Stimulated activated CD8-positive, alpha-beta memory T cell treated with anti-CD3 and anti-CD28 coated beads, Interleukin-4, amount 100 ng/mL, for 1 hour (primary cell): ENCODE measurements around the gene SEMA4D.

Experiments used
- DNase-seq, 2 donors: peaks; one replicate each; pipeline ENCODE4 v3.0.0-alpha.2; 2020; ENCODE audit warnings: low read depth in 2 of 2, low spot score in 1 of 2

The SEMA4D gene, protein sequence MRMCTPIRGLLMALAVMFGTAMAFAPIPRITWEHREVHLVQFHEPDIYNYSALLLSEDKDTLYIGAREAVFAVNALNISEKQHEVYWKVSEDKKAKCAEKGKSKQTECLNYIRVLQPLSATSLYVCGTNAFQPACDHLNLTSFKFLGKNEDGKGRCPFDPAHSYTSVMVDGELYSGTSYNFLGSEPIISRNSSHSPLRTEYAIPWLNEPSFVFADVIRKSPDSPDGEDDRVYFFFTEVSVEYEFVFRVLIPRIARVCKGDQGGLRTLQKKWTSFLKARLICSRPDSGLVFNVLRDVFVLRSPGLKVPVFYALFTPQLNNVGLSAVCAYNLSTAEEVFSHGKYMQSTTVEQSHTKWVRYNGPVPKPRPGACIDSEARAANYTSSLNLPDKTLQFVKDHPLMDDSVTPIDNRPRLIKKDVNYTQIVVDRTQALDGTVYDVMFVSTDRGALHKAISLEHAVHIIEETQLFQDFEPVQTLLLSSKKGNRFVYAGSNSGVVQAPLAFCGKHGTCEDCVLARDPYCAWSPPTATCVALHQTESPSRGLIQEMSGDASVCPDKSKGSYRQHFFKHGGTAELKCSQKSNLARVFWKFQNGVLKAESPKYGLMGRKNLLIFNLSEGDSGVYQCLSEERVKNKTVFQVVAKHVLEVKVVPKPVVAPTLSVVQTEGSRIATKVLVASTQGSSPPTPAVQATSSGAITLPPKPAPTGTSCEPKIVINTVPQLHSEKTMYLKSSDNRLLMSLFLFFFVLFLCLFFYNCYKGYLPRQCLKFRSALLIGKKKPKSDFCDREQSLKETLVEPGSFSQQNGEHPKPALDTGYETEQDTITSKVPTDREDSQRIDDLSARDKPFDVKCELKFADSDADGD

DNA sequence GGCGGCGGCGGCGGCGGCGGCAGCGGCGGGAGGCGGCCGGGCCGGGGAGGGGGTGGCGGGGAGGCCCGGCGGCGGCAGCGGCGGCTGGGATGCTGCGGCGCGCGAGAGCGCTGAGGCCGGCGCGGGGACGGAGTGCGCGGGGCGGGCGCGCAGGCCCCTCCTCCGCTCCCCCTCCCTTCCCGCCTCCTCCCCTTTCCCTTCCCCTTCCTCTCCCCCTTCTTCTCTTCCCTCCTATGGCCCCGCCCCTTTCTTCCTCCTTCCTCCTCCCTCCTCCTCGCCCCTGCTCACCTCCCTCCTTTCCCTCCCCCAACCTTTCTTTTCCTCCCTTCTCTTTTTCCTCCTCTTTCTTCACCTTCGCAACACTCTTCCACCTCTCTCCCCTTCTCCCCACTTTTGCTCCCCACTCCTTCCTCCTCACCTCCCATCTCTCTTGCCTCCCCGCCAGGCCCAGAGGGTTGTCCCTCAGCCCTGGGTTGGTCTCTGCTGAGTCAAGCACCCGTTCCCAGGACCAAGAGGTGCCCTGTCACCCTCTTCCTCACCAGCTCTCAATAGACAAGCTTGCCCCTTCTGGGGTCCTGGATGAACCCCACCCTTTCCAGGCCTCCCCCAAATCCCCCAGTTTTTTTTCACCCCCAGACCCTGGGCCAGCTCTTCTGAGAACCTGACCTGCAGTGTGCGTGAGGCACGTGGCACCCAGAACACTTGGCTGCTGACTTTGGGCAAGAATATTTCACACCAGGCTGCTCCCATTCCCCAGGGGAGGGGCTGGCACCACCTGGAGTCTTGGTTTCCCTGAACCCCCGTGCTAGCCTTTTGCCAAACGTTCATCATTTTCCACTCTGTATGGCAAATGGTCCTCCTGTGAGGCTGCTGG is at the start of gene SEMA4D:
Gene SEMA4D, minus strand, starts transcription at position 136 of the 874 bp plus-strand sequence. CDS start 92,657 bp downstream, outside the sequence.
- no peak for DNase-seq

DNA sequence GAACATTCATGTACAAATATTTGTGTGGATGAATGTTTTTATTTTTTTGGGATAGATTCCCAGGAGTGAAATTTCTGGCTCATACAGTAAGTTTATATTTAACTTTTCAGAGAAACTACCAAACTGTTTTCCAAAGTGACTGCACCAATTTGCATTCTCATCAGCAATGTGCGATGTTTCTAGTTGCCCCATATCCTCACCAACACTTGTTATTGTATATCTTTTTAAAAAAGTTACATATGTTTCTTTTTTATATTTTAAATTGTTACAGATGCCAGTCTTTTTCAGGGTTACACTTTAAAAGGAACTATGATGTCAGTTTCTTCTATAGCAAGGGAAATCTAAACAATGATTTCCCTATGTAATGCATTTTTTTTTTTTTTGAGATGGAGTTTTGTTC is 49.1 kb upstream of the SEMA4D start:
- DNase-seq = no peak

- no peak for DNase-seq
Observed at GRCh38 chr9:89544279-89544661, 46.4 kb upstream of the SEMA4D start.

DNA sequence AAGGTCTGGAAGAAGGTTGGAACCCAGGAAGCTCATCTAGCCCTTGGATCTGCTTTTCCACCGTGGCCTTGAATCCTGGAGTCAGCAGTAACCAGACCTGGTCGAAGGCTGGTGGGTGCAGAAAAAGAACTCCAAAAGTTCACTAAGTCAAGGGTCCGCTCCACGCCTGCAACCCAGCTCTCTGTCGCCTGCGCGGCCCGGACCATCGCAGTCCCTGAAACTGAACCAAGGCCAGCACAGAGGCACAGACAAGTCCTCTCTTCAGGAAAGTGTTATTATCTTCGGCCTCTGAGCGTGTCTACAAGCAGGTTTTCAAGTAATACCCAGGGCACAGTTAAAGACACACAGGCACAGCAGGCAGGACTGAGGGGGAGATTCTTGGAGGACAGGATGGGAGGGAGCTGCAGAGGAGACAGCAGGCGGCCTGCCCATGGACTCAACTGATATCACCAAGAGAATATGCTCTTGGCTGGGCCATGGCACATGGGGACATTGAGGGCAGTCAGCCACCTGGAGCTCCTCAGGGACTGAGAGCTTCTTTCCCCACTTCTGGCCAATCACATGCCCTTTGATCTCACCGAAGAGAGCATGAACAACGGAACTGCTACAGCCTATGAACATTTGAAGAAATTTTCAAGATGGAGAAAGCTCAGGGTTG is 45.8 kb upstream of the SEMA4D start:
- DNase-seq = no peak

DNA sequence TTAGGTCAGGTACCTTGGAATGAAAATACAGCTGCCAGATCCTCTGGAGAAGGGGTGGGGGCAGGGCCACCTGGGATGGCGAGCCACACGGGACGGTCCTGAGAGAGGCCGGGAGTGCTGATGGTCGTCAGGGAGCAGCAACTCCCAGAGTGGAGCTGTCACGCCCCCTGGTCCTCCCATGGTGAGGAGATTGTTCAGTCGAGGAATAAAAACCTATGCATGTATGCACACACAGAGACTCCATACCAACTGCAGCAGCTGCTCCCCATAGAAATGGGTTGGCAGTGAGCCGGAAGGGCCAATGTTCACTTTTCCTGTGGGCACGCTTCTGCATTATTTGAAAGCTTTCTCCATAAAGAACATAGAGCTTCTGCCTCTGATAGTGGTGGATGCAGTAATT is 45.2 kb upstream of the SEMA4D start:
- no peak for DNase-seq

- DNase-seq = no peak
Observed at GRCh38 chr9:89542401-89543021, 44.6 kb upstream of the SEMA4D start.

DNA sequence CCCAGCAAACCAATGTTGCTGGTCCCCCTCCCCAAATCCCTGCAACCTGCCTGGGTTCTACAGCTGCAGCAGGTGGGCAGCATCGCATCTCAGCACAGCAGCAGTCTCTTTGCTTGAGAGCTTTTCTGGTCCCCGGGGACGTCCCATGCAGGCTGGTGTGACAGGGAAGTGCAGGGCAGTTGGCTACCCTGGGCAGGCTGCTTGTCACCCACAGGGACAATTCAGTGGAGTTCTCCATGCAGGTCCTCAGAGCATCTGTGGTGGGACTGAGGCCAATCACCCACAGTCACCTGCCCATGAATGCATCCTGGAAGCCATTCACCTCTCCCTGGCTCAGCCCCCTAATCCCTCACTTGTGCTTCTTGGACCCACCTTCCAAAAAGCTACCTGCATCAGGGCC is 43.9 kb upstream of the SEMA4D start:
- DNase-seq = no peak

GRCh38 chr9:89539374-89539773 is 41.5 kb upstream of the SEMA4D start:
- no peak for DNase-seq

DNA sequence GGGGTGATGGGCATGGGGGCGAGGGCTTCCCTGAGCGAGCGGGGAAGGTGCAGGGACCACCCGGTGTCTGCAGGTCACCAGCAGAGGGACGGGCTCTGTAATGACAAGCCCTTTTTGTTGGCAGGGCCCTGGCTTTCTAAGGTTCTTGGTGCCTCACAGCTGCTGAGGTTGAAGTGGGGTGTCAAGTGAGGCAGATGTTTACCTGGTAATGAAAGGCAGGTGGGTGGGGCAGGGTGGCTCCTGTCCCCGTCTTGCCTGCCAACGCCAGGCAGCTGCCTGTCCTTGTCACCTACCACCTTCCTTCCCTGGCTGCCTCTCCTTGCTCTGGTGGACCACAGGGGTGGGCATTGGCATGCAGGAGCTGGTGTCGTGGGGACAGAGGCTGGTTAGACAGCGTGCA is 41.0 kb upstream of the SEMA4D start:
- no peak for DNase-seq

- DNase-seq = no peak
Observed at GRCh38 chr9:89537166-89537565, 39.3 kb upstream of the SEMA4D start.

GRCh38 chr9:89536600-89536999 is 38.7 kb upstream of the SEMA4D start:
- no peak for DNase-seq

DNA sequence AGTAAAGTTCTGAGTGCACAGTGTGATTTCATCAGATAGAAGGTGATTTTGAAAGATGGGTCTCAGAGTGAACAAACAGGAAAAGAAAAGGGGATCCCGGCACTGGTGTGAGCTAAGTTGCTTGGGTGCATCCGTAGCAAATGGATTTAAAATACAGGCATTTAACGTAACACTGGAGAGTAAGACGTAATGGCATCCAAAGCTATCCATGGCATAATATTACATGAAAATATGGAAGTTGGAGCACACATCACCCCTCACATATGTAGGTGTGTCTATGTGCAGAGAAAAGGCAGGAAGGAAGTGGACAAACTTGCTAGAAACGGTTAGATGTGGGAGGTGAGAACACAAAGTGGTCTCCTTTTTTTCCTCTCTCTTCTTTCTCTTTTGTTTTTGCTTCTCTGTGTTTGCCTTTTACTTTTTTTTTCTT is 38.2 kb upstream of the SEMA4D start:
- DNase-seq = no peak

DNA sequence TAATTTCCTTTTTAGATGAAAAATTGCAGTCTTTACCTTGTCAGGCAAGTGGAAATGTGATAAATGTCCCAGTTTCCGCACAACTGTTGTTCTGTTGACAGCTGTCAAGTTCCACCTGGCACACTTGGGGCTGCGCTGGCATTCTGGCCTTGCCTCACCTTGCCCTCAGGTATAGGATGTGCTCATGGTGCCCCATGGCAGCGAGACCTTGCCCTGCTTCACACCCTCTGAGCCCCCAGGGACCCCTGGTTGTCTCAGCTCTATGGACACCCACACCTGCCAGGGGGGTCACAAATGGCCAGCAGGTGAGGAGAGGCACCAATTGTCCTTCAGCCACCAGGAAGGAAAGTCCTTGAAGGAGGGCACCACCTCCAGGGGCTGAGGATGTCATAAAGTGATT is 37.5 kb upstream of the SEMA4D start:
- DNase-seq = no peak

DNA sequence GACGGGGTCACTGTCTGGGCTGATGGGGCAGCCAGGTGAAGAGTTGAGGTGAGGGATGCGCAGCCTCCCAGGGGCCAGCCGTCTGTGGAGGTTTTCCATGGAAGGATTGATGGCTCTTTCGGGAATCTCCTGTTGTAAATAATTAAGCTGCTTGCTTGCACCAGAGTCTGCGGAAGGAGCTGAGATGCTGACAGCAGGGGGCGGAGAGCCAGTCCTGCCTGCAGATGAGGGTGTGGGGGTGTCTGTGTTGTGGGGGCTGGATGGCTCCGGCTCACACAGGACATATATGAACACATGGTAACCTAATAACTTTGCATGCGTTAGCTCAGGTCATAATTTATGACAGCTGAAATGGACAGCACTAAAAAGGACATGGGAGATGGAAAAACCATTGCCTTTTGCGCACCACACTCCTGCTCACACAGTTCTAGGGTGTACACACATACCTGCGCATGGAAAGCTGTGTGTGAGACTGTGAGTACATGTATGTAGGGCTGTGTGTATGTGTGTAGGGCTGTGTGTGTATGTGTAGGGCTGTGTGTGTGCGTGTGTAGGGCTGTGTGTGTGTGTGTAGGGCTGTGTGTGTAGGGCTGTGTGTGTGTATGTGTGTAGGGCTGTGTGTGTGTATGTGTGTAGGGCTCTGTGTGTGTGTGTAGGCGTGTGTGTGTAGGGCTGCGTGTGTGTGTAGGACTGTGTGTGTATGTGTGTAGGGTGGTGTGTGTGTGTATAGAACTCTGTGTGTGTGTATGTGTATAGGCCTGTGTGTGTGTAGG is 36.8 kb upstream of the SEMA4D start:
- no peak for DNase-seq

GRCh38 chr9:89533411-89534095 is 35.6 kb upstream of the SEMA4D start:
- DNase-seq = no peak

DNA sequence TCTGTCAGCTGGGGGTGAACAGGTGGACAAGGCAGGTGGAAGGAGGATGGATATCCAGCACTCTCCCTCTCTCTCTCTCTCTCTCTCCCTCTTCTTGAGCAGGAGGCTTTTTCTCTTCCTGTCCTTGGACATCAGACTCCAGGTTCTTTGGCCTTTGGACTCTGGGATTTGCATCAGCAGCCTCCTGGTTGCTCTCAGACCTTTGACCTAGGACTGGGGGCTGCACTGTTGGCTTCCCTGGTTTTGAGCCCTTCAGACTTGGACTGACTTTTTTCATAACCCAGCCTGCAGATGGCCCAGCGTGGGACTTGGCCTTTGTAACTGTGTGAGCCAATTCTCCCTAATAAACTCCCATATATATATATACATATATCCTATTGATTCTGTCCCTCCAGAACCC is 35.0 kb upstream of the SEMA4D start:
- DNase-seq = no peak

GRCh38 chr9:89532478-89532877 is 34.6 kb upstream of the SEMA4D start:
- DNase-seq = no peak

DNA sequence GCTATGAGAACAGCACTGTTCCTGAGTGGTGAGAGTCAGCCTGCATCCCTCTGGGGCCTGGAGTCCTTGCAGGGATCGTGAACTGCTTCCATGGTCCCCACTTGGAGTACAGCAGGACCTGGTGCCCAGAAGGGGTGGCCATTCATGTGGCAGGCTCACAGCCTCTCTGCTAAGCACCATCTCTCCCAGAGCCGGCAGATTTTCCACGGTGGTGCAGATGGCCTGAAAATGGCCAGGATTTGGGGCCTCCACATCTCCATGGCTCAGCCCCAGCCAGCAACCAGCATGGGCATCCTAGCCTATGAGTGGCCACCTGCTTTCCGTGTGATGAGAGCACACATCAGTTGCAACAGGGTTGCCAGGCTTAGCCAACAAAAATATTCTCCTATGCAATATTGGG is 33.9 kb upstream of the SEMA4D start:
- no peak for DNase-seq

DNA sequence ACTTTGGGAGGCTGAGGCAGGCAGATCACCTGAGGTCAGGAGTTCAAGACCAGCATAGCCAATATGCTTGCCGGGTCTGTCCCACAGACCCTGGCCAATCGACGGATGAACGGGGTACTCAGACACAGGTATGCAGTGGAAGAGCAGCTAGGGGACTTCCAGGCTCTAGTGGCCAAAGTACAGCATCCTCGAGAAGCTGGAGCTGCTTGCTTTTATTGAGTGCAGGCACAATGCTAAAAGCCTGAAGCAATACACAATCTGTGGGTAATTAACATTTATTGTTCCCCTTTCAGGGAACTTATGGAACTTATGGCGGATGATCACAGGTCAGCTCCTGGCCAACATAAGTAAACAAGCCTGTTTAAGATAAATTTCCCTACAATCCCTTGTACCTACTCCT is 32.8 kb upstream of the SEMA4D start:
- no peak for DNase-seq
